Astrocyte (in vitro differentiated cells and primary cell): ENCODE data around the gene CCDC180.

Experiments
- CTCF ChIP-seq: IDR thresholded peaks from 2 replicates; pipeline ENCODE4 v1.5.1; 2011; ENCODE audit warnings: low read depth, mild to moderate bottlenecking, inconsistent platforms, low read length, moderate library complexity; ENCODE audit not compliant: insufficient read depth
- EZH2 ChIP-seq: IDR thresholded peaks from 2 replicates; pipeline ENCODE4 v1.6.1; 2012; ENCODE audit warnings: mild to moderate bottlenecking, low read length, inconsistent platforms; ENCODE audit not compliant: insufficient read depth

GRCh38 chr9:97314503-97314902, 7.0 kb downstream of the CCDC180 start:
- TF ChIP-seq CTCF, result no peak
- no peak for TF ChIP-seq EZH2
